ENCODE measurements around the gene BABAM2. TPM values are rescaled to one million over a fixed set of nuclear protein-coding genes. Genes with fewer than 3 reads are reported as not detected.
A peak's percentile ranks its signal among the peaks of the same experiment; 100 is the strongest.

The BABAM2 gene
- 10 to 100 TPM; 54.6 to 66.1 (median 59.5) TPM for total RNA-seq
- 65.0 TPM for total RNA-seq (2013)

GRCh38 chr2:27890146-27890923 lies at the start of gene BABAM2, which contains the start of gene RBKS:
BABAM2 (plus strand) TSS chr2:27890729; CDS start chr2:27894557, 3,828 bp downstream.
RBKS (minus strand) TSS chr2:27890387; CDS start chr2:27890345, 42 bp downstream.
- Mint-ChIP-seq H3K9me3 (no peaks in the 10 kb centered on the region), H3K4me1 (peaks cover 30 to 41% of the 10 kb centered on the region in 2 donors), H3K27me3 (ENCODE audit: low read depth in 2 of 2) (peaks cover 0 to 4% of the 10 kb centered on the region in 2 donors), H3K27ac (peak within 1 kb of the TSS; percentile 100), H3K36me3 (peaks cover 6% of the 10 kb centered on the region), H3K4me3 (peak within 1 kb of the TSS; percentile 99)
- H3K4me3 ChIP-seq (ENCODE audit: low read length) = peak within 1 kb of the TSS; percentile 87
- DNase-seq (peak; percentile 91 to 96), ATAC-seq (peak; percentile 76 to 90 (median 78))
- H3K36me3 ChIP-seq (ENCODE audit: control insufficient read depth, insufficient read depth, low read length) = peaks cover 3% of the 10 kb centered on the region
- peaks cover 17% of the 10 kb centered on the region for H3K4me1 ChIP-seq (ENCODE audit: control insufficient read depth, insufficient read depth, low read length)
- intact Hi-C loops (cut with micrococcal nuclease) = loop anchor here (1.0 to 5.0 kb wide), 2 partner anchors 30 to 517 kb away; no protein-coding TSS in a partner anchor
- no peaks in the 10 kb centered on the region for H3K9me3 ChIP-seq (ENCODE audit: control insufficient read depth, insufficient read depth, low read length)
- WGBS (ENCODE audit: insufficient coverage) = under 1% methylated on average over 78 of the region's 79 CpGs
- TF ChIP-seq CTCF (IDR thresholded peaks at IDR 0.05) = no peak
- H3K27ac ChIP-seq (ENCODE audit: low read length) = peak within 1 kb of the TSS; percentile 100
- H3K27me3 ChIP-seq (ENCODE audit: control insufficient read depth, insufficient read depth, low read length) = no peaks in the 10 kb centered on the region

- Mint-ChIP-seq H3K4me3 (no peak overlapping the region), H3K4me1 (no peaks in the 10 kb centered on the region)
Measured at GRCh38 chr2:27842894-27843293, 47.6 kb upstream of the BABAM2 start.

GRCh38 chr2:27843992-27844391 lies 46.5 kb upstream of the BABAM2 start:
- H3K4me3 Mint-ChIP-seq = no peak overlapping the region
- Histone ChIP-seq H3K27me3 (ENCODE audit: control insufficient read depth, insufficient read depth, low read length) (no peaks in the 10 kb centered on the region), H3K4me1 (ENCODE audit: control insufficient read depth, insufficient read depth, low read length) (no peaks in the 10 kb centered on the region), H3K4me3 (ENCODE audit: low read length) (no peak overlapping the region), H3K27ac (ENCODE audit: low read length) (no peak overlapping the region), H3K9me3 (ENCODE audit: control insufficient read depth, insufficient read depth, low read length) (no peaks in the 10 kb centered on the region), H3K36me3 (ENCODE audit: control insufficient read depth, insufficient read depth, low read length) (no peaks in the 10 kb centered on the region)
- H3K27ac Mint-ChIP-seq = no peak overlapping the region
- 97% methylated on average over 6 of the region's 7 CpGs for WGBS (ENCODE audit: insufficient coverage)
- no peaks in the 10 kb centered on the region for H3K9me3 Mint-ChIP-seq
- intact Hi-C loops (cut with micrococcal nuclease) = no loop called here
- no peaks in the 10 kb centered on the region for H3K36me3 Mint-ChIP-seq
- no peak for DNase-seq
- no peak for ATAC-seq
- no peaks in the 10 kb centered on the region for H3K4me1 Mint-ChIP-seq
- H3K27me3 Mint-ChIP-seq (ENCODE audit: low read depth in 2 of 2) = no peaks in the 10 kb centered on the region
- no peak for TF ChIP-seq CTCF (IDR thresholded peaks at IDR 0.05)

More at GRCh38 chr2:27842894-27843293, 47.6 kb upstream of the BABAM2 start:
- ATAC-seq (no peak), DNase-seq (no peak)
- 91% methylated on average over 4 of the region's 5 CpGs for WGBS (ENCODE audit: insufficient coverage)
- Histone ChIP-seq H3K4me3 (ENCODE audit: low read length) (no peak overlapping the region), H3K9me3 (ENCODE audit: control insufficient read depth, insufficient read depth, low read length) (no peaks in the 10 kb centered on the region), H3K27me3 (ENCODE audit: control insufficient read depth, insufficient read depth, low read length) (no peaks in the 10 kb centered on the region), H3K4me1 (ENCODE audit: control insufficient read depth, insufficient read depth, low read length) (no peaks in the 10 kb centered on the region), H3K36me3 (ENCODE audit: control insufficient read depth, insufficient read depth, low read length) (no peaks in the 10 kb centered on the region), H3K27ac (ENCODE audit: low read length) (no peak overlapping the region)
- no peak for TF ChIP-seq CTCF (IDR thresholded peaks at IDR 0.05)
- intact Hi-C loops (cut with micrococcal nuclease) = no loop called here
- Mint-ChIP-seq H3K27me3 (ENCODE audit: low read depth in 2 of 2) (no peaks in the 10 kb centered on the region), H3K27ac (no peak overlapping the region), H3K9me3 (no peaks in the 10 kb centered on the region), H3K36me3 (no peaks in the 10 kb centered on the region)
